GM21526 (cell line): ENCODE measurements around the gene ADAMTS17.
"Not testable (repeated sequence)": the region's sequence is repeated elsewhere in the genome, so short reads cannot be mapped to it uniquely, and the experiment has no call there.

Experiments used
- ATAC-seq: cut with Tn5 transposase; IDR thresholded peaks from one replicate; pipeline ENCODE4 v1.9.1; 2021; ENCODE audit warnings: moderate library complexity; ENCODE audit not compliant: unreplicated experiment, low FRiP score

The ADAMTS17 gene

DNA sequence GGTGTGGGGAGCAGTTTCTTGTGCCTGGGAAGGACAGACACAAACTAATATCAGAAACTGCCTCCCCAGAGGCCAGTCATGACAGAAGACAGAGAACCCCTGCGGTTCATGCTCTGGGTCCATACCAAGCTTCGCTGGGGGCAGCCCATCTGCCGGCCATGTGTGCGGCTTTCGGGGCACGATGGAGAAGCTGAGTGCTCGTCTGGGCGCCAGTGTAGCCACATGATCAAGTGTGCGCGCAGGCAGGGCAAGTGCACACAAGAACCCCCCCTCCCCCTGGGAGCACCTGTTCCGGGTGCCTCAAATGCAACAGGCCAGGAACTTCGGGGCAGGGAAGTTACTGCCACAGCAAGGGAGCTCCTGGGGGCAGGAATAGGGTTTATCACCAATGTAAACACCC, 1.8 kb downstream of the ADAMTS17 start:
- no peak for ATAC-seq

DNA sequence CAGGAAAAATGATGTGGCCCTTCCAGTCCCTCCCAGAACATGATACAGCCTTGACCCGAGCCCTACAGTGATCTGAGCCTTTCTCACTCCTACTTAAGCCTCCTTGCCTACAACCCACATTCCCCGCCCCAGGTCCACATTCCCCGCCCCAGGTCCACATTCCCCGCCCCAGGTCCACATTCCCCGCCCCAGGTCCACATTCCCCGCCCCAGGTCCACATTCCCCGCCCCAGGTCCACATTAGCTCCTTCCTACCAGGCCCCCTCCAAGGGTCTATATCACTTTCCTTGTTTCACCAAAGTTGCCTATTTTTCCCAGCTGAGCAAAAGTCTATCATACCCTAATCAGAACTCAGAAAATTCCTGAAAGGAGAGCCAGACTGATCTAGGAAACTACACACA, 2.3 kb downstream of the ADAMTS17 start:
- ATAC-seq: not testable (repeated sequence)

DNA sequence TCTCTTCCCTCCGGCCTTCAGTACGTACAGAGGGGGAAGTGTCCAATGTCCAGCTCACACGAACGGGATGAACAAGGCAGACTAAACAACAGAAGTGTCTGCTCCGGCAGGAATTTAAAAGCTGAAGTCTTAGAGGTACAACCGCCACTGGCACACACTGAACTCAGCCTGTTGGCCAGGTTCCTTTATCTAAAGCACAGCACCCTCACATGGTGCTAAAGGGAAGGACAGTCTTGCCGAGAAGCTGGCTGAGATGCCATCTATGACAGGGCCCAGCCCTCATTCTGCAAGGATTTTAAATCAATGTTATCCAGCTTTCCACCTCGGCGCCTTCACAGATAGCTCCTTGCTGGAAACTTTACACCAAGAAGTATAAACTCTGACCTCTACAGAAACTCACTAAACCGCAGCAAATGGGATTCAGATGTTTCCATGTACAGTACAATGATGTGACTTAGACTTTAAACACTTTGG, 2.8 kb downstream of the ADAMTS17 start:
- ATAC-seq: no peak

DNA sequence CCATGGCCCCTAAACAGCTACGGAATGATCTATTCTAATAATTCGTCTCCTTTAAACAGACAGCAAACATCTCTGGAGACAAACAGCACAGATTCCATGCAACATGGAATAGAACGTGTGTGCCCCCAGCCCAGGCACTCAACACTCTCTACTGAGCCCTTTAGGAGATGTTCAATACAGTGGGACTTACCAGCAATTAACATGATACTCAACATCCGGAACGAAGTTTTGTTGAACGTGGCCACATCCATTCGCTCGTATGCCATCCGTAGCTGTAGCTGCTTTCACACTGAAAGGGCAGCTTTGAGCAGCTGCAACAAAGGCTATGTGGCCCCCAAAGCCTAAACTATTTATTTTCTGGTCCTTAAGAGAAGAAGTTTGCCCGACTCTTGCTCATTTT, 3.5 kb downstream of the ADAMTS17 start:
- ATAC-seq: no peak

DNA sequence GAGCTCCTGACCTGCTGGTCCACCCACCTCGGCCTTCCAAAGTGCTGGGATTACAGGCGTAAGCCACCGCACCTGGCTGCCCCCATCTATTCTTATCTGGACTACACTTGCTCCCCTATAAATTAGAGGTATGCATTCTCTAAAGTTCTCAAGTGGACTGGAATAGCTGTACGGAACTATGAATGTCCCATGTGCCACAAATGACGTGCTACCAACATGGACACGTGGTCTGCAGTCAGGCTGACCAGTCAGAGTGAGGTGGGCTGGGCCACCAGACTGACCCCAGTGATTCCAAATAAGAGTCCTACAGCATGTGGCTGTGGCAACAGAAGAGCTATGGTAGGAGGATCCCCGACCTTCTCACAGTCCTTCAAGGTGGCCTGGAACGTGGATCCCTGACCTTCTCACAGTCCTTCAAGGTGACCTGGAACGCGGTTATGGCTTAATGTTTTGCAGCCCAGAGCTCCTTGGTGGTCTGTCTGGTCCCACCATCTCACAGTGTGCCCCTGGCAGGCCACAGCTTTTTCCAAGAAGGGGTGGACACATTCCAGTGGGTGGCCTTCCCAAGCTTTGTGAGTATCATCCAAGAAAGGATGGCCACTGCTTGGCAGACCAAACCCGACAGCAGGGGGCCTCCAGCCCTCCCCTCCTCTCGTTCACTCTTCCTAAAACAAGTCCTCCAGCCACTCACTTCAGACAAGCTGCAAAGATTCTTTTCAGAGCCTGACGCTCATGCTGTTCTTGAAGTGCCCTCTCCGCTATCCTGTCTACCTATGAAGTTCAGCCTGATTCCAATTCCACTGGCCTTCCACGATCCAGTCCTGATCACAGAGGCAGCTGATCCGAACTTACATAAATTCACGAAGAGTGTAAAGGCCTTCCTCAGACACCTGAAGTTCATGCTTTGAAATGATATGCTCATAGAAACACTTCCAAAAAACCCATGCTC, 4.4 kb downstream of the ADAMTS17 start:
- ATAC-seq: no peak

DNA sequence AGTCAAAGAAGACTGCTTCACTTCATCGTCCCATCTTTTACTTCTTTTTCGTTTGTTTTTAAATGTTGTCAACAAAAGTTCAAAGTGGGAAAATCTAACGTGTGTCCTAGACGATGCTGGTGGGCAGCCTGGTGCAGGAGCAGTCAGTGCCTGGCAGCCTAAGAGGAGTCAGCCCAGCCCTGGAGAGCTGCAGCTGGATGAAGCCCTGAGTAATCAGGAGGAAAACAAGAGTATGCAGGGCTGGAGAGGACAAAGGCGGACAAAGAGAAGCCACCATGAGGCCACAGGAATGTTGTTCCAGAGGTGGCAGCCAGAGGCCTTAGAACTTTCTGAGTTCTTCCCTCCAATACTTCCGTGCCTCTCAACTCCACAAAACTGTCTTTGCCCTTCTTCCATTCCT, 5.7 kb downstream of the ADAMTS17 start:
- ATAC-seq: no peak

DNA sequence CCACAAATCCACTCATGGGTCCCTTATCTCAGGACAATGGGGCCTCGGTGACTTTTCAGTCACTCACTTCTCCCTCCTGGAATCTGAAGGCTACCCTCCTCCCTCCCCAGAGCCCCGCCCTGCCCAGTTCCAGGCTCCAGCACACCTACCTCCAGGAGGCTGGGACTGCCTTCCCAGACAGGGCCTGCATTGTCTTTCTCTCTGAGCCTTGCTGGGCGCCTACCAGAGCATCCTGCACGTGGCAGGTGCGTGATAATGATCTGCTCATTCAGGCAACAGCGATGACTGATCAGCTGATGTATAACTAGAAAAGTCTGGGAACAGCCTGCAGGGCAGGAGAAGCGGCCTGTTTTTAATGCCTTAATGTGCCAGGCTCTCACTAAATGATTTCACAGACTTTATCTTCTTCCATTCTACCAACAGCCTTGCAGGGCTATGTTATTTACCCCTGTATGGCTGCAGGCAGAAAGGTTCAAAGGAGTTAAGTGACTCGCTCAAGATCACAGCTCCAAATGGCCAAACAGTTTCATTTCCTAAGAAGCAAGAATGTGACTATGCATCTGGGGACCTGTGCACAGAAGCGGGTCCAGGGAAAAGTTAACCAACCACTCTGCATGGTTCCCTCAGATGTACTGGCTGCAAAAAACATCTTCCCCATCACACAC, 6.3 kb downstream of the ADAMTS17 start:
- no peak for ATAC-seq

DNA sequence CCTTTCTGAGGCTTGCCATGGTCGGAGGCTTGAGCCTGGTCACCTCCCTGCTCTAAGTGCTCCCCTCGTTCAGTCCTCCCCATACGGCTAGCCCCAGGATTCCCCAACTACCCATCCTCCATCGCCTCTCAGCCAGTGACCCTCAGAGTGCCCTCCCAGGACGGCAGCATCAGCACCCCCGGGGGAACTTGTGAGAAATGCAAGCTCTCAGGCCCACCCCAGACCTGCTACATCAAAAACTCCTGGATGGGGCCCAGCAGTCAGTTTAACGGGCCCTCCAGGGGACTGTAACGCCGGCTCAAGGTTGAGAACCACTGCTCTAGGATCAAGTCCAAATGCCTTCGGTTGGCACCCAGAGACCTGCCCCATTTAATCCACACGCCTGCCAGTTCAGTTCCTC, 6.9 kb downstream of the ADAMTS17 start:
- no peak for ATAC-seq

- no peak for ATAC-seq
Measured at GRCh38 chr15:100334456-100334855, 7.3 kb downstream of the ADAMTS17 start.

- no peak for ATAC-seq
Measured at GRCh38 chr15:100334015-100334414, 7.8 kb downstream of the ADAMTS17 start.

GRCh38 chr15:100333236-100333635, 8.5 kb downstream of the ADAMTS17 start:
- ATAC-seq: no peak

DNA sequence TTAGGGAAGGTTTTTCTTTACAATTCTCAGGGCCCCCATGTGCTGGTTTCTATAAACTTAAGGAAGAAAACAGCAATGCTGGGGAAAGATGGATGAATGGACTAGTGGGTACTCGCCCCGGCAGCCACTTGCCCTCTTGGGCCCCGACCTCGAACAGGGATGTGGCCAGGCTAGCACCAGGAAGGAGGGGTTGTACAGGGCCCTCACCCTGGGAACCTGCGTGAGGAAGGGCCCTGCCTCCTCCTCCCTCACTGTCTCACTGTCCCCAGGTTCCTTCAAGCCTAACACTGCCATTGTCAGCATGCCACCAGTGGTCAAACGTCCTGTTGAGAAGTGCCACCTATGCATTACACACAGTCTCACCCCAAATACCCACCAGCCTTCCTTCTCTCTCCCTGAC, 9.1 kb downstream of the ADAMTS17 start:
- ATAC-seq: no peak

DNA sequence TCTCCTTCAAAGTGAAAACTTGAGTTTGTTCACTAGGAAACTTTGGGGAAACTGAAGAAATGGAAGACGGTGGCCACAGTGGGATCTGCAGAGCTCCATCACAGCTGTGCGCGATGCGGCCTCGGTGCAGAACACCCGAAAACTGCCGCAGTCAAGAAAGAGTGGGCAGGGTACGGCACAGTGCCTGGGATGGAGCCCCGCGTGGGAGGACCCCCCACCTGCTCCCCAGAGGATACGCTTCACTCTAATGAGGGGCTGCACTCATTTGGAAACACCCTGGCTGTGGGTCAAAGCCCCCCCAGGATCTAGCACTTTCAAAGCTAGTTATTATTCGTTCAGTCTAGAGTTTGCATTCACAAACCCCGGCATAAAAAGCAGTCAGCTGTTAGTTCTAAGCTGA, 9.5 kb downstream of the ADAMTS17 start:
- no peak for ATAC-seq

GRCh38 chr15:100330629-100331215, 11.1 kb downstream of the ADAMTS17 start:
- ATAC-seq: no peak

- ATAC-seq: no peak
Measured at GRCh38 chr15:100330221-100330620, 11.6 kb downstream of the ADAMTS17 start.

- no peak for ATAC-seq
Measured at GRCh38 chr15:100328796-100329195, 13.0 kb downstream of the ADAMTS17 start.

DNA sequence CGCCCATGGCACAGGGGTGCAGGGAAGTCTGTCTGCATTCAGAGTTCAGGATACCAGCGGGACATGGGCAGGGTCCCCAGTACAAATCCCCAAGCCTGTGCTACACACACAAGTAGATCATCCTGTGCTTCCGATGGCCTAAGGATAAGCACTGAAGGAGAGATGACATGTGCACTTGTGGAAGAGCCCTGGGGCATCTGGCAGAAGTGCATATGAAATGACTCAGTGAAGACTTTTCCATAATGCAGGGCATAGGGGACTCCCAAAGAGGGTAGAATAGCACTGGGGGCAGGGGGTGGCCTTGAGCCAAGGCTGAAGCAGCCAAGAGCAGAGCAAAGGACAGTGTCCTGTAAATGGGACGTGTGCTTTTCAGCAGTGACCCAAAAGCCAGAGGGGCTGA, 22.9 kb downstream of the ADAMTS17 start:
- ATAC-seq: no peak

GRCh38 chr15:100314809-100315400, 26.9 kb downstream of the ADAMTS17 start:
- no peak for ATAC-seq

DNA sequence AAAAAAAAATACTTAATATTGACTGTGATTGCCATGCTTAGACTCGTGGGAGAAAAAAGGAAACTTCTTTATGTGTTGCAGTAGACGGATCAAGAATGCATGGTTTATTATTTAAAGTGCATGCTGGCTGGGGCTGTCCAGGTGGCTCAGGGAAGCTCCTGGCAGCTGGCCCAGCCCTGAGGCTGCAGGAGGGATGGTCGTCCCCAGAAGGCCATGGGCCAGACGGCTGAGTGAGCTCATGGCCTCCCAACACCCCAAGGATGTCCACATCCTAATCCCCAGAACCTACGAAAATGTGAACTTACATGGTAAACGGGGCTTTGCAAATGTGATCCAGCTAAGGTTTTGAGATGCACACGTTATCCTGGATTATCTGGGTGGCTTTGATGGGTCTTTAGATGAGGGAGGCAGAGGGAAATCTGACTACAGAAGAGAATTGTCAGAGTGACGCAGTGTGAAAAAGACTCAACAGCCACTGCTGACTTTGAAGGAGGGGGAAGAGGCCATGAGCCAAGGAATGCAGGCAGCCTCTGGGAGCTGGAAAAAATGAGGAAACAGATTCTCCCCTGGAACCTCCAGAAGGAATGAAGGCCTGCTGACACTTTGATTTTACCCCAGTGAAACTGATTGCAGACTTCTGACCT, 29.8 kb downstream of the ADAMTS17 start:
- ATAC-seq: no peak

- no peak for ATAC-seq
Measured at GRCh38 chr15:100311154-100311625, 30.6 kb downstream of the ADAMTS17 start.
